K562 (cell line): ENCODE results near the gene RBSN. TPM values are rescaled to one million over a fixed set of nuclear protein-coding genes. Genes with fewer than 3 reads are reported as not detected.

Experiments used
- GABPA ChIP-seq: fragments of 200-800 bp; sonication (Bioruptor generic); conservative IDR thresholded peaks from 2 replicates; pipeline ENCODE4 v1.6.1; 2016; ENCODE audit warnings: low read depth, missing genetic modification characterization, missing compliant biosample characterization
- JUND ChIP-seq, 2 experiments: IDR thresholded peaks; 2 replicates in 1 of 2; 3 replicates in 1 of 2; pipeline ENCODE4 v1.6.1; 2011; ENCODE audit warnings: borderline replicate concordance in 2 of 2, low read depth in 2 of 2, low read length in 2 of 2, improper control_type of control experiment in 1 of 2, missing biosample characterization in 1 of 2, missing genetic modification characterization in 1 of 2, missing genetic modification reagents in 1 of 2
- NFATC3 ChIP-seq: fragments of 450-650 bp; IDR thresholded peaks from 2 replicates; pipeline ENCODE4 v1.6.1; 2017; ENCODE audit warnings: mild to moderate bottlenecking
- SP2 ChIP-seq: IDR thresholded peaks from 2 replicates; pipeline ENCODE4 v1.6.1; 2011; ENCODE audit warnings: mild to moderate bottlenecking, low read depth, low read length, moderate library complexity; ENCODE audit not compliant: poor library complexity, severe bottlenecking; ENCODE audit errors: extremely low read depth
- TFAP4 ChIP-seq: sonication (generic); formaldehyde crosslinking; IDR thresholded peaks from 2 replicates; pipeline ENCODE4 v1.8.0; 2022; ENCODE audit warnings: missing genetic modification reagents, mild to moderate bottlenecking, moderate library complexity, borderline replicate concordance
- THRB ChIP-seq: fragments of 450-650 bp; formaldehyde crosslinking; conservative IDR thresholded peaks from 2 replicates; pipeline ENCODE4 v1.4.0; 2022; ENCODE audit warnings: mild to moderate bottlenecking, missing genetic modification characterization
- ZFPM2 ChIP-seq: fragments of 250-450 bp; sonication (Bioruptor Pico); IDR thresholded peaks from 2 replicates; pipeline ENCODE4 v1.5.1; 2022; ENCODE audit warnings: mild to moderate bottlenecking
- ZNF197 ChIP-seq: fragments of 200-800 bp; sonication (Bioruptor generic); IDR thresholded peaks from 2 replicates; pipeline ENCODE4 v1.6.1; 2016; ENCODE audit warnings: low read depth, missing genetic modification characterization, missing compliant biosample characterization
- ZNF407 ChIP-seq: fragments of 450-650 bp; IDR thresholded peaks from 2 replicates; pipeline ENCODE4 v1.6.1; 2016; ENCODE audit warnings: low read depth
- ZNF740 ChIP-seq, 3 experiments: fragments of 200-800 bp in 1 of 3; sonication (Bioruptor generic) in 1 of 3; sonication (generic) in 1 of 3; formaldehyde crosslinking in 1 of 3; IDR thresholded peaks; 2 replicates each; pipeline versions ENCODE4 v1.6.1 to v1.8.0; 2016 to 2022; ENCODE audit warnings: mild to moderate bottlenecking in 2 of 3, missing compliant biosample characterization in 2 of 3, missing genetic modification characterization in 2 of 3, missing genetic modification reagents in 1 of 3
- ZNF77 ChIP-seq: fragments of 250-450 bp; sonication (Bioruptor Pico); IDR thresholded peaks from 2 replicates; pipeline ENCODE4 v1.5.0; 2020
- polyA plus RNA-seq, 8 experiments: library from polyadenylated mRNA; depleted of rRNA in 4 of 8; stranded (reverse) in 5 of 8; unstranded in 3 of 8; fragments of >200 nt; fragmentation: Nextera tagmentation in 2 of 8; fragmentation: Illumina TruSeq in 1 of 8; extraction: Ambion mirVana in 2 of 8; extraction: Trizol in 1 of 8; gene quantifications; 2 replicates each; pipeline versions ENCODE4 v1.2.1 to v1.2.3, GENCODE V29; 2011 to 2014; ENCODE audit warnings: inconsistent platforms in 1 of 8, missing spikeins in 1 of 8
- total RNA-seq, 7 experiments: library from RNA; depleted of rRNA in 6 of 7; stranded (reverse); fragments of >200 nt in 6 of 7; fragmentation: Illumina TruSeq in 2 of 7; extraction: Trizol in 2 of 7; gene quantifications; 2 replicates each; pipeline versions ENCODE4 v1.2.1 to v1.2.3, GENCODE V29; 2011 to 2021; ENCODE audit warnings: low replicate concordance in 1 of 7

Gene RBSN
- total and polyA plus RNA-seq, 9 of the 15 experiments (the other 6 are each of a cell fraction or from before 2014, with no cell fraction given) = 2.9 to 19.6 (median 15.0) TPM

- TF ChIP-seq ZNF740 (CRISPR knock-in tag; IDR thresholded peaks at IDR 0.05) = no peak
- no peak for TF ChIP-seq ZNF740 (tag; IDR thresholded peaks at IDR 0.05)
- no peak for TF ChIP-seq ZFPM2 (CRISPR knock-in tag)
- 0 out of 2 replicates have a peak, but pooled peaks have one; percentile 52 for TF ChIP-seq NFATC3
- 0 out of 2 replicates have a peak, but pooled peaks have one; percentile 7 for TF ChIP-seq ZNF197
- TF ChIP-seq THRB (CRISPR knock-in tag) = no peak
- no peak for TF ChIP-seq ZNF77 (CRISPR knock-in tag)
- TF ChIP-seq TFAP4 (CRISPR knock-in tag) = no peak
- no peak for TF ChIP-seq ZNF407
- no peak for TF ChIP-seq JUND (IDR thresholded peaks at IDR 0.05; ENCODE audit: borderline replicate concordance, low read depth, low read length)
- no peak for TF ChIP-seq JUND (tag; IDR thresholded peaks at IDR 0.05; ENCODE audit: borderline replicate concordance, low read depth, low read length)
- 0 out of 2 replicates have a peak, but pooled peaks have one; percentile 2 for TF ChIP-seq GABPA (tag)
- no peak for TF ChIP-seq SP2
- TF ChIP-seq, all 486 proteins: peak for 9
Observed at GRCh38 chr3:15065550-15066007, 33.4 kb downstream of the RBSN start (continued).
